NCI-H1930 (cell line): ENCODE data around the gene TRIM38.

Experiments
- DNase-seq, 2 experiments: peaks; one replicate each; lab custom pipeline; 2025; lab: John Stamatoyannopoulos, UW

TRIM38 gene

DNA sequence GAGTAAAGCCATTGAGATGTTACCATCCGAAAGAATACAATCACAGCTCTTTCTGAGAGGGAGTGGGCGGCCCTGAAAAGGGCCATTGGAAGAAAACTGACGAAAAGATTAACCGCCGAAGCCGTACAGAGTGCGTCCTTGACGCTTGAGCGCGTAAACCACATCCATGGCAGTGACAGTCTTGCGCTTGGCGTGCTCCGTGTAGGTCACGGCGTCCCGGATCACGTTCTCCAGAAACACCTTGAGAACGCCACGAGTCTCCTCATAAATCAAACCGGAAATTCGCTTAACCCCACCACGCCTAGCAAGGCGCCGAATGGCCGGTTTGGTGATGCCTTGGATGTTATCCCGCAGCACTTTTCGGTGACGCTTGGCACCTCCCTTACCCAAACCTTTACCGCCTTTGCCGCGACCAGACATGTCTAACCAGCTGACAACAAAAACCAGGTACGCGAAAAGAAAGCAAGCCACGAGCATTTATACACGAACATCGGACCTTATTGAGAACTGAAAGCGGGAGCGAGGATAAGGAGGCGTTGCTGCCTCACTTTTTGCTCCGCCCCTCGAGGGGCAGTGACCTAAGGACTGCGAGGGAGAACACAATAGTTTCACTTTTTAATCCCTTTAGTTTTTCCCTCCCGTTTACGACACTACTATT is 64.4 kb downstream of the TRIM38 start:
- peak; percentile 86 to 97 for DNase-seq

DNA sequence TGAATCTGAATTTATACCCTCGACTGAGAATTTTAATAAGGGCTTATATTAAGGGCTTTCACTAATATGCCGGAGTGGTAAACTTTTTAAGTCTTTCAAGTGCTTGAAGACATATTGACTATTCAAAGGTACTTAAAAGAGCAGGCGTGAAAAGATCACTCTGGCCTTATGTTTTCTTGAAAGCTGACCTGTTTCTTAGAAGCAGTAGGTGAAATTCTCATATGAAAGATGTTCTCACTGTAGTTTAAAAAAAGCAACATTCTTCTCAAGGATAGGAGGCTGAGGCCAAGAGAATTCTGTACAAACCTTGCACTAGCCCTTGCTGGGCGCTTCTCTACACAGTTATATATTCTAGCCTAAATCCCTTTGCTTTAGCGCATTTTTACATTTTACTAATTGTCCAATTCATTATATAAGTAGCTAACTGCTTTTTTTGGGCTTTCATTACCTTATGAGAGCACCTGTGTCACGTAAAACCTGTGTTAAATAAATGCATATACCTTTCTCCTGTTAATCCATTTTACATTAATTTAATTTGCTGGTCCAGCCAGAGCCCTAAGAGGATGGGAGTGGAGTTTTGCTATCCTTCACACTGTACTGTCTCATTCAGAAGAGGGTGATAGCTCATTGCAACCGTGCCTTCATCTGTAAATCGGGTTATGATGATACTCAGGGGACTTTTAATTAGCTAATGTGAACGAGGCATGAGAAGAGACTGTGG is 65.0 kb downstream of the TRIM38 start:
- no peak for DNase-seq

DNA sequence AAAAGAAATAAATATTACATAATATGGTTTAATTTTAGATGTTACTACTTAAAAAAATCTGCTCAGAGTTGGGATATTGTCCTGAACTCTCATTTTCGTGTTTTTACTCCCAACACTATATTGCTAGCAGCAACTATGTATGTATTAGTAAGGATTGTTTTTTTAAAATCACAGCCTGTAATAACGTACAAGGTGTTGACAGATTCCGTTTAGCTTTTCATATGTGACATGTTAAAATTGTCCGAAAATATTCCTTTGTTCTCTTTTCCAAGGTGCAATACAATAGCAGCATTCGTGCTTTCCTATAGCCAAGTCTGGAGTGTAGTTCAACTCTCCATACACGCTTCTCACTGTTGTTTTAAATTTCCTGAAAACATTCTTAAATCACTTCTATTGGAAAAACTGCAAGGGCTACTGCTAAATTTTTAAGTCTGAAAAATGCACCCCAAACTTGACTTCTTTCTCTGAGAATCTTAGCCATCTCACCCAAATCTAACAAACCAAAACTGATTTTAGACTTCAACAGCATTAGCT is 65.7 kb downstream of the TRIM38 start:
- no peak for DNase-seq

DNA sequence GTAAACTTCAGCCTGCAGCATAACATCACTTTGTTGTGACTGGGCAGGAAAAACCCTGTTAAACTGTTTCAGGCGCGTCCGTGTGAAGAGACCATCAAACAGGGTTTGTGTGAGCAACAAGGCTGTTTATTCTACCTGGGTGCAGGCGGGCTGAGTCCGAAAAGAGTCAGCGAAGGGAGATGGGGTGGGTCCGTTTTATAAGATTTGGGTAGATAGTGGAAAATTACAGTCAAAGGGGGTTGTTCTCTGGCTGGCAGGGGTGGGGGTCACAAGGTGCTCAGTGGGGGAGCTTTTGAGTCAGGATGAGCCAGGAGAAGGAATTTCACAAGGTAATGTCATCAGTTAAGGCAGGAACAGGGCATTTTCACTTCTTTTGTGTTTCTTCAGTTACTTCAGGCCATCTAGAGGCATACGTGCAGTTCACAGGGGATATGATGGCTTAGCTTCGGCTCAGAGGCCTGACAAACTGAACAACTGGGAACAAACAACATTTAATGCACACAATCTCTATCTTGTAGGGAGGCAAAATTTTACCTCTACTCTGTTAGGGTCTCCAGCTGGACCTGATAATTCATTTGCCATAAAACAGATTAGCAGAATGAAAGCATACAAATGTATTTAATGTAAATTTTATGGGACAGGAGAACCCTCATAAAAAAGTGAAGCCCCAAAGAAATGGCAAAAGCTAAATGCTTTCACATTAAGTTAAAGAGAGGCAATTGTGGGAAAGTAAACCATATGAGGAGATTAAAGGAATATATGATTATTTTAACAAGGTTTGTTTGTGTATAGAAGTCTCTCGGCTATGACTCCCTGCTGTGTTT is 66.4 kb downstream of the TRIM38 start:
- peak in 1 of 2 experiments; percentile 31 for DNase-seq

DNA sequence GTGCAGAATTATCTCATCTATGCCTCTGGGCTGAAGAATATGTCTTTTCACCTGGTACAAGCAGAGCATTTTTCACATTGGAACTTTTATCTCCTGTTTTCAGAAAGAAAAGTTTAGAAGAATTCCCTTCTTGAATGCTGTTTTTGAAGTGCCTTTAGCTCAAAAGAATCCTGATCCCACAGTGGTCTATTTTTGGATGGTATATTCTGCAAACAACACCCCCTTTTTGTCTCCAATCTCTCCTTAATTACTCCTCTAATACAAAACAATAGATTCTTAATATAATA is 66.9 kb downstream of the TRIM38 start:
- no peak for DNase-seq

DNA sequence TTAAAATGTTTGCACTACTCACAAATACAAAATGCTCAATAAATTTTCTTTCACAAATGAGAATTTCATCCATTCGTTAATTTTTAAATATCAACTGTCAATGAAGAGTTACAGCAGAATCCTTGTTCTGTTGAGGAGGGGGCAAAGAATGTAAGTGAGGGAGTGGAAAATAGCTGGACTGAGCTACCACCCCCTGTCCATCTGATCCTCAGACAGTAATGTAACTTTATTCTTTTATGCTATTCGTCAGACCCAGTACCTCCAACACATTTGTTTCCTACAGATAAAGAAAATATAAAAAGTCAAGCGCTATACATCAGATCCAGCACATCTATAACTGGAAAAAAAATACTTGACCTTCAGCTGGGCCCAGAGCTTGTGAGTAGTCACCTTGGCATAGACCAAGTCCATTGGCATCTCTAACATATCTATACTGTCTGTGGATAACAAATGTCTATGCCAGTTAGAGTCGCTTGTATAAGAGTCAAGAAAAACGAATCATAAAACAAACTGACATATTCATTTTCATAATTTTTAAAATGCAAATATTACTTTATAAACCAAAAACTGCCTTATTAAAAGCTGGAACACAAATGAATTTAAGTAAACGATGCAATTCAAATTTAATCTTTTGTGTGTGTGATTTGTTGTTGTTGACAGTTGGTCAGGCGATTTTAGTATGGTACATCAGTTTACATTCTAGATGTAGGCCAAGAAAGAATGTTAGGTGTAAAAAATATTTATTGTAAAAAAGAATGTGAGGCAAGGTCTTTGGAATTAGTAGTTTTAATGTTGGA is 67.5 kb downstream of the TRIM38 start:
- DNase-seq, result no peak

DNA sequence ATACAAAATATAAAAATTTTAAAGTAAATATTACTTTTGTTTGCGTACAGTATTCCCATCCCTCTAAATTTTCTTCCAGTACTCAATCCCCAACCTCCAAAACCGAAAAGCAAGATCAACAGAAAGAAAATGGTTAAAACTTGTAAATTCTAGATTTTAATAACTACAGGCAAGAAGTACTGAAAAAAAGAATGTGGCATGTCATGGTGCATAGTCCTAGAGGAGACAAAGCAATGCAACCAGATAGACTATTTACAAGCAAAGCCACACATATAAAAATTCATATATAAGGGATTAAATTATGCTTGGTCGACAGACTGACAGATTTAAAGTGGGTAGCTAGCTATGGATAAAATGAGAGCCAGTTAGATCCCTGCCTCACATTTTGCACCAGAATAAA is 68.1 kb downstream of the TRIM38 start:
- DNase-seq, result no peak

DNA sequence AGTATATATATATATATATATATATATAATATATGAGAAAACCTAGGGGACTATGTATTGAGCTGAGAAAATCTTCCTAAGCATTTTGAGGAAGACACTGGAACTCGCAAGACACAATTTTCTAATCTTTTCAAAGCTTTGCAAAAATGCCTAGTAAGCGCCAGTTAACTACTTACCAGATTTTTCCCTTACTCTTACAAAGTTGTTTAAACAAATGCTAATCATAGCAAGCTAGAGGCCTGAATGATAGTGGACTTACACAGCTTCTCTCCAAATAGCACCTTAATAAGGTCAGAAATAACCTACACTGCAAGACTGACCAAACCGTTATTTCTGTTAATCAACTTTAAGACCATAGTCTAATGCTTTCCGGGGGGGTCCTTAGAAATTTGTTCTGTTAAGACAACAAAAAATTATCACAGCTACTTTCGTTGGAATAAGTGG is 68.6 kb downstream of the TRIM38 start:
- peak in 1 of 2 experiments; percentile 35 for DNase-seq

DNA sequence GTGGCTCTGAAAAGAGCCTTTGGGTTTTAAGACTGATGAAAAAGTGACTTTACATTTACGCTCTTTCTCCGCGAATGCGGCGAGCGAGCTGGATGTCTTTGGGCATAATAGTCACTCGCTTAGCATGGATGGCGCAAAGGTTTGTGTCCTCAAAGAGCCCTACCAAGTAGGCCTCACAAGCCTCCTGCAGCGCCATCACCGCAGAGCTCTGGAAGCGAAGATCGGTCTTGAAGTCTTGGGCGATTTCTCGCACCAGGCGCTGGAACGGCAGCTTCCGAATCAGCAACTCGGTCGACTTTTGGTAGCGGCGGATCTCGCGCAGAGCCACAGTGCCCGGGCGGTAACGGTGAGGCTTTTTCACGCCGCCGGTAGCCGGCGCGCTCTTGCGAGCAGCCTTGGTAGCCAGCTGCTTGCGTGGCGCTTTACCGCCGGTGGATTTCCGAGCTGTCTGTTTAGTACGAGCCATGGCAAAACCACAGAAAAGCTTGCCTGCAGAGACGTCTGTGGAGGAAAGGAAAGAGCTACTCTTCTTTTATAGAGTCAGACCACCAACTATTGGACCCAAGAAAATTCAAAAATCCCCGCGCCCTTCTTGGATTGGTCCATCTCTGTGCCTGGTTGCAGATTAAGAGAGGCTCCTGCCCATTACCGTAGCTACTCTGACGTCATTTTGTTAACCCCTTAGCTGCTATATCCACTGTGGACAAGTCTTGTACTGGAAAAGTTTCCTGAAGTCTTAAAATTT is 69.2 kb downstream of the TRIM38 start:
- peak; percentile 96 to 97 for DNase-seq

DNA sequence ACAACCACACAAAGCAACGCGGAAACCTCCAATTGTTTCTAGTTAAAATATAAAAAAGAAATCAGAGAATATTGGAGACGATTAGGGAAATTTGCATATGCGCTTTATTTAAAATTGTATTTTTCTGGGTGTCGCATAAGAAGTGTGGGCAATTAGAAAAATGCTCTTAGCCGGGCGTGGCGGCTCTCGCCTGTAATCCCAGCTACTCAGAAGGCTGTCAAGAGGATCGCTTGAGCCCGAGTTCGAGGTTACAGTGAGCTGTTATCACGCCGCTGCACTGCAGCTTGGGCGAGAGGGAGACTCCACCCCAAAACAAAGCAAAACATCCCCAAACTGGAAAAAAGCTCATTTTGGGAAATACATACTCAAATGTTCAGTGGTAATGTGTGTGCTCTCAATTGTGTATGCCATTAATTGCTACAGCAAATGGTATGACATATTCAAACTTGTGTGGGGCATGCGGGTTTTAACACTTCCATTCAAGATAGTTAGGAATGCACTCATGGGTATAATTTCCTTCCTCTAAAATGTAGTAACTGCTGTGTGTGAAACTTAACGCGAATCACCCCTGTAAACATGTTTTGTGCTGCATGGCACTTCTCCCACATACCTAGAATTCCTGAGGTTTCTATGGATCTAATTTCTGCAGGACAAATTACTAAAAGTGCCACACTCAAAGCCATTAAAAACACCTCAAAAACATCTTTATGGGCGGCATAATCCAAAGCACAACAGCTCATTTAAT is 69.9 kb downstream of the TRIM38 start:
- DNase-seq, result no peak

DNA sequence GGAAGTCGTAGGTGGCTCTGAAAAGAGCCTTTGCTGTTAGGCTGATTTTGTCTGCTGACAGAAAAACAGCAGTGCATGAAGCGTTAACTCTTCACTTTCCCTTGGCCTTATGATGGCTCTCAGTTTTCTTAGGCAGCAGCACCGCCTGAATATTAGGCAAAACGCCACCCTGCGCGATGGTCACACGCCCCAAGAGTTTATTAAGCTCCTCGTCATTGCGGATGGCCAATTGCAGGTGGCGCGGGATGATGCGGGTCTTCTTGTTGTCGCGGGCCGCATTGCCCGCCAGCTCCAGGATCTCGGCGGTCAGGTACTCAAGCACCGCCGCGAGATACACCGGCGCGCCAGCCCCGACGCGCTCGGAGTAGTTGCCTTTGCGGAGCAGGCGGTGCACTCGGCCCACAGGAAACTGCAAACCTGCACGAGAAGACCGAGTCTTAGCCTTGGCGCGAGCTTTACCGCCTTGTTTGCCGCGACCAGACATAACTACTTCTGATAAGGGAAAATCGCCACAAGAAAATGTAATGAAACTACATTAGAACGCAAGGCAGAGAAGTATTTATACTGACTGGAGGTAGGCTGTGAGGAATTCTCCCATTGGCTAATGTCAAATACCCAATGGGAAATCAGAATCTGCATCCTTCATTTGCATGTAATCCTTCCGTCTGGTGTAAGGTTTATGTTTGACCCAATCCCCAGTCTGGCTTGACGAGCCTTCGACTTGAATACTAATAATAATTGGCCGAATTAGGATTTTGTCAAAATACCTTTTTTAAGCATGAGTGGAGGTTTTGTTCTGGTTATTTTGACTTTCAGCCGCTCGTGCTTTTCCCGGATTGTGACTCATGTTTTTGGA is 70.7 kb downstream of the TRIM38 start:
- DNase-seq, result peak; percentile 80 to 87

DNA sequence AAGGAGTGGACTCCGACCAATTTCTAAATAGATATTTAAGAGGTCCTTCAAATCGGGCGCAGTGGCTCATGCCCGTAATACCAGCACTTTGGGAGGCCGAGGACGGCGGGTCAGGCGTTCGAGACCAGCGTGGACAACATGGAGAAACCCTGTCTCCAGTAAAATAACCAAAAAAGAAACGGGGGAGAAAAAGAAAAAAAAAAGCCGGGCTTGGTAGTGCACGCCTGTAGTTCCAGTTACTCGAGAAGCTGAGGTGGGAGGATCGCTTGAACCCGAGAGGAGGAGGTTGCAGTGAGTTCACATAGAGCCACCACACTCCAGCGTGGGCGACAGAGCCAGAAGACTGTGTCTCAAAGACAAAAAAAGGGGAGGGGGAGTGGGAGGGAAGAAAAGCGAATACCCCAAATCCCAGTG is 71.3 kb downstream of the TRIM38 start:
- DNase-seq, result no peak

DNA sequence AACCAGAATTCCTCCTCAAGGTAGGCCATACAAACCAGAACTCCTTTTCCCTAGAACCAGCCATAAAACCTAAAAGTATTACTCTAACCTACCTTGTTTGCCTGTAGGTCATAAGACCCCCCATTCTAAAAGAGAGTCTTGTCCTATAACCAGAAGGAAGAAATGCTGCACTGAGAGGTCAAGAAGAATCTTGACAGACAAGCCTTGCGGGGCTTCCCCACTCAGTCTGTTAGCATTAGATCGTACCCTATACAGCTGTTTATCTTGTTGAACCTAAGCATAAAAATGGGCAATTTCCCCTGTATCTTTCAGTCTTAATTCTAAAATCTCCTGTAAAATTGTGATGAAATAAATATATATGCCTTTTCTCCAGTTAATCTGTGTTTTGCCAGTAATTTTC is 72.3 kb downstream of the TRIM38 start:
- DNase-seq, result no peak
